HG03354 (cell line): ENCODE results near the gene LMF2.

Source experiments
- ATAC-seq: cut with Tn5 transposase; IDR thresholded peaks from one replicate; pipeline ENCODE4 v1.9.1; 2021; ENCODE audit warnings: mild to moderate bottlenecking; ENCODE audit not compliant: unreplicated experiment, poor library complexity, severe bottlenecking

Gene LMF2

GRCh38 chr22:50485221-50486131 lies 22.0 kb downstream of the LMF2 start:
- no peak for ATAC-seq

GRCh38 chr22:50483977-50484853 lies 23.3 kb downstream of the LMF2 start:
- no peak for ATAC-seq

- no peak for ATAC-seq
Observed at GRCh38 chr22:50483556-50483955, 23.9 kb downstream of the LMF2 start.

- ATAC-seq = no peak
Observed at GRCh38 chr22:50483106-50483505, 24.4 kb downstream of the LMF2 start.

GRCh38 chr22:50482107-50483074 lies 25.1 kb downstream of the LMF2 start:
- no peak for ATAC-seq

- ATAC-seq = no peak
Observed at GRCh38 chr22:50481440-50482106, 25.9 kb downstream of the LMF2 start, which contains the start of gene ADM2. Gene ADM2 (plus strand): TSS chr22:50481543. CDS start chr22:50481848, 305 bp downstream.

GRCh38 chr22:50481045-50481439 lies 26.5 kb downstream of the LMF2 start:
- no peak for ATAC-seq

GRCh38 chr22:50479721-50480120 lies 27.8 kb downstream of the LMF2 start:
- no peak for ATAC-seq

- no peak for ATAC-seq
Observed at GRCh38 chr22:50477923-50478322, 29.6 kb downstream of the LMF2 start.

- no peak for ATAC-seq
Observed at GRCh38 chr22:50476868-50477267, 30.6 kb downstream of the LMF2 start.

GRCh38 chr22:50475652-50476002 lies 31.9 kb downstream of the LMF2 start:
- ATAC-seq = no peak

- ATAC-seq = peak; percentile 70
Observed at GRCh38 chr22:50474710-50475651, 32.5 kb downstream of the LMF2 start, which contains the start of gene SBF1. Gene SBF1 (minus strand): TSS chr22:50475035. CDS start chr22:50474840, 195 bp downstream.

- no peak for ATAC-seq
Observed at GRCh38 chr22:50473855-50474671, 33.4 kb downstream of the LMF2 start.

GRCh38 chr22:50473088-50473487 lies 34.4 kb downstream of the LMF2 start:
- ATAC-seq = no peak

- ATAC-seq = no peak
Observed at GRCh38 chr22:50471962-50472361, 35.5 kb downstream of the LMF2 start.

- no peak for ATAC-seq
Observed at GRCh38 chr22:50471197-50471847, 36.2 kb downstream of the LMF2 start.

GRCh38 chr22:50470491-50470890 lies 37.0 kb downstream of the LMF2 start:
- ATAC-seq = peak; percentile 4
